Activated CD4-positive, alpha-beta memory T cell treated with anti-CD3 and anti-CD28 coated beads for 36 hours (primary cell): Measurements from ENCODE around the gene IQSEC3. TPM values are rescaled to one million over a fixed set of nuclear protein-coding genes. Genes with fewer than 3 reads are reported as not detected.

ENCODE experiments used
- CTCF ChIA-PET: fragments of 350-600 bp; sonication (Branson Sonifier 250); formaldehyde crosslinking; loops from one replicate; lab custom pipeline; 2021; ENCODE audit warnings: antibody characterized with exemption, inconsistent platforms; lab: Charles Lee
- POLR2A ChIA-PET: fragments of 350-600 bp; sonication (Branson Sonifier 250); formaldehyde crosslinking; loops from one replicate; lab custom pipeline; 2021; ENCODE audit warnings: antibody characterized with exemption; lab: Charles Lee
- DNase-seq: peaks from one replicate; pipeline ENCODE4 v3.0.0-alpha.2; 2020
- H3K27ac Mint-ChIP-seq: one replicate; pipeline ENCODE4 v1.8.0; 2021; ENCODE audit warnings: mixed read lengths
- H3K27me3 Mint-ChIP-seq: one replicate; pipeline ENCODE4 v1.8.0; 2021; ENCODE audit warnings: mixed read lengths
- H3K36me3 Mint-ChIP-seq: one replicate; pipeline ENCODE4 v1.8.0; 2021; ENCODE audit warnings: mixed read lengths
- H3K4me1 Mint-ChIP-seq: one replicate; pipeline ENCODE4 v1.8.0; 2021; ENCODE audit warnings: low read depth, mixed read lengths
- H3K4me3 Mint-ChIP-seq: one replicate; pipeline ENCODE4 v1.8.0; 2021; ENCODE audit warnings: mild to moderate bottlenecking, mixed read lengths
- H3K9me3 Mint-ChIP-seq: one replicate; pipeline ENCODE4 v1.8.0; 2021; ENCODE audit warnings: mixed read lengths
- intact Hi-C: fragments of 100-400 bp; cut with micrococcal nuclease; formaldehyde crosslinking; loops from one replicate; pipeline ENCODE4 v1.15.1; 2023
- total RNA-seq, 2 experiments: library from RNA; stranded (reverse); gene quantifications; one replicate each; pipeline ENCODE4 v1.2.3, GENCODE V29; 2021

IQSEC3 gene
- total RNA-seq, 2 experiments from 2014 or later, result 0.17 to 0.29 TPM

DNA sequence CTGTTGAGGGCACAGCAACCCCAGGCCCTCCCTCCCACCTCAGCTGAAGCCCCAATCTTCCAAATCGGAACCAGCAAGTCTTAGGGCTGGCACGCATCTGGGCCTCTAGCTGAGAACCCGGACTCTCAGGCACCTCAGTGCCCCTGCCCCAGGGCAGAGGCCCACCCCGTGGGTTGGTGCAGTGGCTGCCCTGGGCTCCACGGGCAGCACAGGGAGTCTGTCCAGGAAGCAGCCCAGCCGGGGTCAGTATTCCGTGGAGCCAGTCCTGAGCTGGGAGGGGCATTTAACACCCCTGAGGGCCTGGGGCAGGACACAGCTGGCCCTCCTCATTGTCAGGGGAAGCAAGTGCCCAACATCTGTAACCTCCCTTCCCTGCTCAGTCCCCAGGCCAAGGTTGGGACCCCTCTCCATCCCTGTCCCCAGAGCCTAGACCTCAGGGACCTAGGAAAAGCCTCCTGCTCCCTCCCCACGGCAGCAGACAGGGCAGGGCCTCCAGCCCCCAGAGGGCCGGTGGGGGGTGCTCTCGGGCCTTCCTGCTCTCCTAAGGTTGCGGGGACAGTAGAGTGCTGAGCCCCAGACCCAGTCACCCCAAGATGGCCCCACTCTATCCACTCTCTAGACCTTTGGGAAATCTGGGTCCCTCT is 110.9 kb downstream of the IQSEC3 start:
- H3K4me1 Mint-ChIP-seq, result no peaks in the 10 kb centered on the region
- ChIA-PET CTCF (interaction anchor here (1.1 kb wide), 1 partner anchor 11 kb away, joined by 3 read pairs; no protein-coding TSS in a partner anchor), POLR2A (no interaction called here)
- peaks cover 13% of the 10 kb centered on the region for H3K27me3 Mint-ChIP-seq
- no peak overlapping the region for H3K27ac Mint-ChIP-seq
- no peaks in the 10 kb centered on the region for H3K36me3 Mint-ChIP-seq
- H3K4me3 Mint-ChIP-seq, result no peak overlapping the region
- DNase-seq, result no peak
- intact Hi-C loops, result no loop called here
- no peaks in the 10 kb centered on the region for H3K9me3 Mint-ChIP-seq

DNA sequence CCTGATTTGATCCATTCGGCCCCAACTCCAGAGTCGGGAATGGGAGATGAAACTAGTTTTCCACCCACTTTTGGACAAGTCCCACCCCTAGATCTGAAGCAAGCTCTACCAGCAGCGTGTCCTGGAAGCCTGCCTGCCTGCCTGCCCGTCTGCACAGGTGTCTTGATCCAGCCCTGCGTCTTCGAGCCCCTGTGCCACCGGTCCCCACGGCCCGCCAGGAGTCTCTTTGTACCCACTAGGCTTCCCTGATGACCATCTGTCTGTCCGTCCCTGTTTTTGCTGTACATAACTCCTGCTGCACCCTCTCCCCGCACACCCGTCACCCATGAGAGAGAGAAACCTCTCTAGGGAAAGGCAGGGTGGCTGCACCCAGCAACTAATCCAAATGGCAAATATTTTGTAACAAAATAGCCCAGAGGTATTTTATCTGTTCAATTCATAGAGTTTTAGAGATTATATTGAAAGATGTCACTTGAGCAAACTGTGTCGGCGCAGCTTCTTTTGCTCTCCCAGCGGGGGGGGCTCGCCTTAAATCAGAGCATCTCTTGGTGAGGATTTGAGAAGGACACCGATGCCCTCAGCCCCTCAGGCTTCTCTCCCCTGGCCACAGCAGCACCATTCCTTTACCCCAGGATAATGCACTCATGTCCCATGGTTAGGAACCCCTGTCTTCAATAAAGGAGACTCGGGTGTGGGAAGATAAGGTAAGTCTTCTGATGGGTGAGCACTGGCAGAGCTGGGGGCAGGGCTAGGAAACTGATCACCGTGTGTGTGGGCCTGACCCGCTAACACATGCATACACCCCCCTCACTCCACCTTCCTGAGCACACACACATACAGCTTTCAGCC is 111.6 kb downstream of the IQSEC3 start:
- intact Hi-C loops, result no loop called here
- CTCF ChIA-PET, result interaction anchor here (1.1 kb wide), 1 partner anchor 10 kb away, joined by 3 read pairs; no protein-coding TSS in a partner anchor
- Mint-ChIP-seq H3K36me3 (no peaks in the 10 kb centered on the region), H3K4me1 (no peaks in the 10 kb centered on the region), H3K4me3 (no peak overlapping the region), H3K27me3 (peaks cover 9% of the 10 kb centered on the region), H3K27ac (no peak overlapping the region), H3K9me3 (no peaks in the 10 kb centered on the region)
- no peak for DNase-seq
- POLR2A ChIA-PET, result no interaction called here

DNA sequence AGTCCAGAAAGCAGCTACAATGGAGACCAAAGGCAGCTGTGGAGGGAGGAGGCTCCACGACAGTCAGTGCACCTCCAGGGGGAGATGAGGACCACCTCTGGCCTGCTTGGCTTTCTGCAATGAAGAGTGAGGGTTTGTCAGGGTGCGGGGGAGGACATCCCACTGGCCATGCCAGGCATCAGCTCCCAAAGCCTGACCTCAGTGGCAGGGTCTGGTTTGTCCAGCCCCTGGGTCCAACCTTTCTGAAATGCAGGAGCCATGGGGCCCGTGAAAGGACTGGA is 112.2 kb downstream of the IQSEC3 start:
- no peaks in the 10 kb centered on the region for H3K9me3 Mint-ChIP-seq

DNA sequence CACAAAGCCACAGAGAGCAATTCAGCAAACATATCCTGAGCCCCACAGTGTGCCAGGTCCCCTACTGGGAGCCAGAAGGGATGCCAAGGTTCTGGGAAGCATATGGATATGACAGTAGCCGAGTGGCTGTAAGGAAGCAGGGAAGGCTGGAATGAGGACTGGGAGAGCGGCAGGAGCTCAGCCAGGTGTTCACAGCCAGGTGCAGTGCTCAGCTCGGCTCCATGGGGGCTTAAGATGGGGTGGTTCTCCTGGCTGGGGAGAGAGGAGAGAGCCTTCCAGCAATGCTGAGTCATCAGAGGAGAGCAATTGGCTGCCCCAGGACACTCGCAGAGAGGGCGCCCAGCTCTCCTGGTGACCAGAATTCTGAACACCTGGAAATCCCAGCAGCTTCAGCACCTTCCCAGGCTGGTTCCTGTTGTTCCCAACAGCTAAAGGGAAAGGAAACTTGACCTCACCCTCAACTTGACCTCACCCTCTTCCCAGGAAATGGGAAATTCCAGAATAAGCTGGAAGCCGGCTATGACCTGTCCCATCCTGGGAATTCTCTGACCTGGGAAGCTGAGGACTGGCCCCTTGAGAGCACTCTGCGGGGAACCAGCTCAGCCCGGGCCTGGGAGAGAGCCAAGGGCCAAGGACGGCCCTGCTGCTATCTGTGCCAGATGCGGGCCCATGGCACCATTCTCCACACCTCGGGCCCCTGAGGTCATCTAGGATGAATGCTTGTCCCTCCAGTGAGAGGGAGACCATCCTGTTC is 112.7 kb downstream of the IQSEC3 start:
- intact Hi-C loops, result no loop called here
- no peaks in the 10 kb centered on the region for H3K9me3 Mint-ChIP-seq
- H3K4me1 Mint-ChIP-seq, result no peaks in the 10 kb centered on the region
- DNase-seq, result no peak
- peaks cover 9% of the 10 kb centered on the region for H3K27me3 Mint-ChIP-seq
- no peak overlapping the region for H3K27ac Mint-ChIP-seq
- H3K4me3 Mint-ChIP-seq, result no peak overlapping the region
- no peaks in the 10 kb centered on the region for H3K36me3 Mint-ChIP-seq
- CTCF ChIA-PET, result interaction anchor here (0.8 to 1.3 kb wide), 2 partner anchors 10 to 41 kb away, joined by 4 read pairs; no protein-coding TSS in a partner anchor
- POLR2A ChIA-PET, result no interaction called here

More for the DNA sequence above, 112.2 kb downstream of the IQSEC3 start:
- ChIA-PET CTCF (interaction anchor here (1.3 kb wide), 1 partner anchor 41 kb away, joined by 4 read pairs; no protein-coding TSS in a partner anchor), POLR2A (no interaction called here)
- Mint-ChIP-seq H3K27me3 (peaks cover 9% of the 10 kb centered on the region), H3K4me3 (no peak overlapping the region), H3K4me1 (no peaks in the 10 kb centered on the region), H3K36me3 (no peaks in the 10 kb centered on the region), H3K27ac (no peak overlapping the region)
- intact Hi-C loops, result no loop called here
- DNase-seq, result no peak

DNA sequence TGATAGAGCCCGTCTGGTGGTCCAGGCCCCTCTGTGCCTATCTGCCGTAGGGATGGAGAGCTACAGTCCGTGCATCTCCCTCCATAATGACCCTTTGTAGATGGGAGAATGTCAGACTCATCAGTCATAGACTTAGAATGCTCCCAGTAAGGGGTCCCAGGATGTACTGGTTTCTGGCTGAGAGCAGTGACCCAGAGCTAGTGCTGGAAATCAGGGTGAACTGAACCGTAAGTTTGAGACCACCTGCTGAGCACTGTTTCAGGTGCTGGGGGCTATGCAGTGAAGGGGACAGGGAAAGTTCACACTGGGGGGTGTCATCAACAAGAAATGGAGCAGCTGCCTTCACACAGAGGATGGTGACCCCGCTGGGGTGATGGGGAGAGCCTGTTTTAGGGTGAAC is 113.3 kb downstream of the IQSEC3 start:
- peaks cover 11% of the 10 kb centered on the region for H3K27me3 Mint-ChIP-seq
- H3K27ac Mint-ChIP-seq, result no peak overlapping the region
- no peaks in the 10 kb centered on the region for H3K4me1 Mint-ChIP-seq
- intact Hi-C loops, result no loop called here
- DNase-seq, result no peak
- H3K9me3 Mint-ChIP-seq, result no peaks in the 10 kb centered on the region
- CTCF ChIA-PET, result interaction anchor here (0.8 to 1.3 kb wide), 2 partner anchors 9 to 40 kb away, joined by 4 read pairs; no protein-coding TSS in a partner anchor
- POLR2A ChIA-PET, result no interaction called here
- no peaks in the 10 kb centered on the region for H3K36me3 Mint-ChIP-seq
- no peak overlapping the region for H3K4me3 Mint-ChIP-seq

DNA sequence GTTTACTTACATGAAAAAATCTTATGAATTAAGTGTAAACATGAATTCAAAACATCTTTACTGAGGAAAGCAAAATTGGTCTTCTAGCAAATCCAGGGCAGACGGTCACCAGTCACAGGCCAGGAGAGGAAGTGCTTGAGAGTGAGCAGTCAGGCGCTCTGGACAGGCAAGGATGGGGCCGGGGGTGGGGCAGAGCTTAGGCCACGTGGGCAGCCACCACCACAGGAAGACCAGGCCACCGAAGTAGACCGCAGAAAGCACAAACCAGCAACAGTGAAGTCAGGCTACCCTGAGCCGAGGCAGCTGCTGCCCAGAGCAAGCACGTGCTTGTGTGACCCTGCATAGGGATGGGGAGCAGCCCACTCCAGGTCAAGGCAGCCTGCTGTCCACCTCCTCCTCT is 113.9 kb downstream of the IQSEC3 start:
- Mint-ChIP-seq H3K27me3 (peaks cover 11% of the 10 kb centered on the region), H3K36me3 (no peaks in the 10 kb centered on the region), H3K4me1 (no peaks in the 10 kb centered on the region), H3K9me3 (no peaks in the 10 kb centered on the region), H3K27ac (no peak overlapping the region), H3K4me3 (no peak overlapping the region)
- ChIA-PET CTCF (no interaction called here), POLR2A (no interaction called here)
- no peak for DNase-seq
- intact Hi-C loops, result no loop called here

DNA sequence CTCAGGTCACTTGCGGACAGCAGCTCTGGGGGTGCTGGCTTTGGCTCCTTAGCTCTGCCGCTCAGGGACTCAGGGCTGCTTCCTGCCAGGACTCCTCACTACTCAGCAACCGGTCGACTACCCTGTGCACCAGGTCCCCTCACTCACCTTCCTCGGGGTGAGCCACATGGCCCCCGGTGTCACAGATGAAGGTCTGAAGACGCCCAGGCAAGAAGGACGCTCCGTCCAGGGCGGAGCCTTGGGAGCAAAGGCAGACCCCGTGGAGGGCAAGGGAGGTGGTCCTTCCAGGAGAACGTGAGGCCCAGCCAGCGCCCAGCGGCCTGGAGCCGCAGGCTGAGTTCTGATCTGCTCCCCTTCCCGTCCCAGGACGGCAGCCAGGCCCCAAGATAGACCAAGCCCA is 115.4 kb downstream of the IQSEC3 start:
- peaks cover 11% of the 10 kb centered on the region for H3K27me3 Mint-ChIP-seq
- no peak overlapping the region for H3K27ac Mint-ChIP-seq
- H3K36me3 Mint-ChIP-seq, result no peaks in the 10 kb centered on the region
- no peak for DNase-seq
- H3K4me1 Mint-ChIP-seq, result no peaks in the 10 kb centered on the region
- ChIA-PET CTCF (no interaction called here), POLR2A (no interaction called here)
- intact Hi-C loops, result no loop called here
- H3K9me3 Mint-ChIP-seq, result no peaks in the 10 kb centered on the region
- H3K4me3 Mint-ChIP-seq, result no peak overlapping the region

DNA sequence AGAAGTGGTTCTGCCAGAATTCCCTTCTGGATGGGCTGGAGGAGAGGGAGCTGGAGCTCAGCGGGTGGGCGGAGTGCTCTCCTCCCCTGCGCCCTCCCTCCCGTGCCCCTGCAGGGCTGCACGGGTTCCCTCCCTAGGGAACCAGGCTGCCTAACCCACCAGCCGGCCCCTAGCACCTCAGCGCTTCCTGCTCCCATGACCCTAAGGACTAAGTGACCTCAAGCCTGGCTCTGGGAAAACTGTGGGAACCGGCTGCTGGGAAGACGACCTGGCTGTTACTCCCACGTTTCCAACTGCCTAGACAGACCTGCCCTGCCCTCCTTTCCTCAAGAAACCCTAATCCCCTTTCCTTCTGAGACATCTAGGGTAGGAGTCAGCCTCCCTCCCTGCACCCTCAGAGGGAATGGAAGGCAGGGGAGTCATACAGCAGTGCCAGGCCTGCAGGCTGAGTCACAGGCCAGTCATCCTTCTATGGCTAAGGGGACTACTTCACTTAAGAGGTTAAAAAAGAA is 115.9 kb downstream of the IQSEC3 start:
- intact Hi-C loops, result no loop called here
- no peaks in the 10 kb centered on the region for H3K36me3 Mint-ChIP-seq
- no peak overlapping the region for H3K27ac Mint-ChIP-seq
- H3K4me1 Mint-ChIP-seq, result no peaks in the 10 kb centered on the region
- POLR2A ChIA-PET, result no interaction called here
- CTCF ChIA-PET, result no interaction called here
- peaks cover 11% of the 10 kb centered on the region for H3K27me3 Mint-ChIP-seq
- H3K4me3 Mint-ChIP-seq, result no peak overlapping the region
- no peak for DNase-seq
- H3K9me3 Mint-ChIP-seq, result no peaks in the 10 kb centered on the region

DNA sequence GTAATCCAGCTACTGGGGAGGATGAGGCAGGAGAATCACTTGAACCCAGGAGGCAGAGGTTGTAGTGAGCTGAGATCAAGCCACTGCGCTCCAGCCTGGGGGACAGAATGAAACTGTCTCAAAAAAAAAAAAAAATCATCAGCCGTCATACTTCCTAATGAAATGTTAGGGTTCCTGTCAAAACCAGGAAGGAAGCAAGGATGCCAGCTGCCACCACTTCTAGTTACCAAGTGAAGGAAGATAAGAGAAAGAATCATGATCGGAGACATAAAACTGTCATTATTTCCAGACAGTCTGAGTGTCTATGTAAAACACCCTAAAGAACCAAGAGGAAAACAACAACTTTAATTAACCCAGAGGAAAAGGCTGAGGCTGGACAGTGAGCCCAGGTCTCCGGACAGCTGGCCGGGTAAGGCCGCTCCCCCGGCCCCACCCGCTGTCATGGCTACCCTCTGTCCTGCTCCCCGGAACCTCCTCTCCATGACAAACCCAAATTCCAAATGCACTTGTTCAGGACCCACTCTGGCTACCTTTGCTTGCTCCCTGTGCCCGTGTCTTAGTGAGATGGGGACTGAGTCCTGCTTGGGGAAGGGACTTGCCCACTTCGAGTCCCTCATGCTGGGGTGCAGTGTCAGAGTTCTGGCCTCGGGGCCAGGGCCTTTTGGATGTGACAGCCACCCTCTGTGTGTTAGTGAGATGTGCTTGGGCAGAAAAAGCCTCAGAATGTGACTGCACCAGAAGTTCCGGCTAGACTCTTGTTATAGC is 118.4 kb downstream of the IQSEC3 start:
- no peak overlapping the region for H3K27ac Mint-ChIP-seq

DNA sequence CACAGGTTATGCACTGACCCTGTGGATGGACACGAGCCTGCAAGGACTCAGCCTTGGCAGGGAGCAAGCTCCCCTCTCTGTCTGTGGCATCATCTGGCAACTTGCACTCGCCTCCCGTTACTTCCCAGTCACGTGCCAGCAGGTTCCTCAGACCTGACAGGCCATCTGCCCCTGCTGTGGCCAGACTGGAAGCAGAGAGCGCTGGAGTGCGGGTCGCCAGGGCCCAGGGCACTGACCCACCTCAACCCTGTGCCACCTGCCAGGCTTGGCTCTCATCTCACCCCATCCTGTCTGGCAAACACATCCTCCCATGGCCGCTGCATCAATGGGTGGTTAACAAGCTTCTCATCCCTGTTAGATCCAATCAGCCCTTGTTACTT is 119.0 kb downstream of the IQSEC3 start:
- Mint-ChIP-seq H3K27me3 (peaks cover 22% of the 10 kb centered on the region), H3K27ac (no peak overlapping the region), H3K4me3 (no peak overlapping the region), H3K36me3 (no peaks in the 10 kb centered on the region), H3K9me3 (no peaks in the 10 kb centered on the region), H3K4me1 (peaks cover 4% of the 10 kb centered on the region)
- ChIA-PET POLR2A (no interaction called here), CTCF (no interaction called here)
- DNase-seq, result no peak
- intact Hi-C loops, result no loop called here

More for the DNA sequence above, 118.4 kb downstream of the IQSEC3 start:
- DNase-seq, result no peak
- no peaks in the 10 kb centered on the region for H3K36me3 Mint-ChIP-seq
- no peak overlapping the region for H3K4me3 Mint-ChIP-seq
- H3K4me1 Mint-ChIP-seq, result peaks cover 4% of the 10 kb centered on the region
- no peaks in the 10 kb centered on the region for H3K9me3 Mint-ChIP-seq
- ChIA-PET POLR2A (no interaction called here), CTCF (no interaction called here)
- H3K27me3 Mint-ChIP-seq, result peaks cover 17% of the 10 kb centered on the region
- intact Hi-C loops, result no loop called here

DNA sequence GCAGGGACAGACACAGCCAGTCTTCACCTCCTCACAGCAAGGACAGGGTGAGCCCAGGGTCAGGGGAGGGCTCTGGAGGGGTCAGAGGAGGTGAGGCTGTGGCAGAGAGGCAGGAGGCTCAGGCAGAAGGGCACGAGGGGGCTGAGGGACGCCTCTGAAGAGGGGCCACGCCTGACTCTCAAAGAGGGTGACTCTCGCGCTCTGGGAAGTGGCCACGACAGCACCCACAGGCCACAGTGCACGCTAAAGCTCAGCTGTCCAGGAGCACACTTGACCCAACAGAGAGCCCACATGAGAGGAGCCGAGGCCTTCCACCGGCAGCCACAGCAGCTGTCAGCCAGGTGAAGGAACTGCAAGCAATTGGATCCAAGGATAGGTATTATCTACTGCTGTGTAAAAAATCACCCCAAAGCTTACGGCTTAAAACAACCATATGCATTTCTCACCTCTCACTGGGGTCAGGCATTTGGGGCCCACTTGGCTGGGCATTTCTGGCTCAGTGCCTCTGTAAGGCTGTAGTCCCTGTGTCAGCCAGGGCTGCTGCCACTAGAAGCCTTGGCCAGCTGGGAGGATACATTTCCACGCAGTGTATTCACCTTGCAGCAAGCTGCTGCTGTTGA is 119.5 kb downstream of the IQSEC3 start:
- Mint-ChIP-seq H3K36me3 (no peaks in the 10 kb centered on the region), H3K27me3 (peaks cover 24% of the 10 kb centered on the region), H3K27ac (no peak overlapping the region), H3K4me3 (no peak overlapping the region), H3K4me1 (peaks cover 4% of the 10 kb centered on the region), H3K9me3 (no peaks in the 10 kb centered on the region)
- intact Hi-C loops, result no loop called here
- DNase-seq, result no peak
- ChIA-PET CTCF (no interaction called here), POLR2A (no interaction called here)
